Fibroblast of lung (primary cell): Measurements from ENCODE around the gene ZNF274. TPM values are rescaled to one million over a fixed set of nuclear protein-coding genes. Genes with fewer than 3 reads are reported as not detected.

Experiments
- DNase-seq, 2 donors: peaks; one replicate each; pipeline versions ENCODE4 v3.0.0 to v3.0.0-alpha.2; 2010; ENCODE audit warnings: low read depth in 2 of 2
- H2AFZ ChIP-seq: 2 replicates; pipeline ENCODE4 v1.5.1; 2012; ENCODE audit warnings: low read length, control low read depth, inconsistent platforms
- H3K27ac ChIP-seq: 2 replicates; pipeline ENCODE4 v1.5.1; 2011; ENCODE audit warnings: low read length, control low read depth; ENCODE audit not compliant: insufficient read depth
- H3K27me3 ChIP-seq: 2 replicates; pipeline ENCODE4 v1.5.1; 2011; ENCODE audit warnings: mild to moderate bottlenecking, low read length; ENCODE audit not compliant: control insufficient read depth, insufficient read depth
- H3K36me3 ChIP-seq: 2 replicates; pipeline ENCODE4 v1.5.1; 2011; ENCODE audit warnings: low read length; ENCODE audit not compliant: control insufficient read depth, insufficient read depth
- H3K4me1 ChIP-seq: 2 replicates; pipeline ENCODE4 v1.5.1; 2011; ENCODE audit warnings: low read length; ENCODE audit not compliant: control insufficient read depth, insufficient read depth; ENCODE audit errors: extremely low read depth
- H3K4me2 ChIP-seq: 2 replicates; pipeline ENCODE4 v1.5.1; 2011; ENCODE audit warnings: low read length, control low read depth; ENCODE audit not compliant: insufficient read depth; ENCODE audit errors: extremely low read depth
- H3K4me3 ChIP-seq, 4 experiments: fragments of 200-600 bp in 1 of 4; sonication (generic) in 1 of 4; replicated peaks in 1 of 4; 2 replicates each; pipeline ENCODE4 v1.5.1; 2011 to 2016; ENCODE audit warnings: low read length in 4 of 4, low read depth in 3 of 4, mild to moderate bottlenecking in 3 of 4, control low read depth in 2 of 4, inconsistent platforms in 1 of 4, mixed read lengths in 1 of 4; ENCODE audit not compliant: insufficient read depth in 1 of 4; ENCODE audit errors: control extremely low read depth in 1 of 4
- H3K79me2 ChIP-seq: 2 replicates; pipeline ENCODE4 v1.5.1; 2012; ENCODE audit warnings: mild to moderate bottlenecking, low read length, inconsistent platforms; ENCODE audit not compliant: control insufficient read depth, insufficient read depth
- H3K9ac ChIP-seq: 2 replicates; pipeline ENCODE4 v1.5.1; 2011; ENCODE audit warnings: mild to moderate bottlenecking, low read length, control low read depth; ENCODE audit not compliant: insufficient read depth
- H3K9me3 ChIP-seq: 2 replicates; pipeline ENCODE4 v1.5.1; 2012; ENCODE audit warnings: low read depth, low read length; ENCODE audit not compliant: control insufficient read depth, insufficient read depth
- H4K20me1 ChIP-seq: 2 replicates; pipeline ENCODE4 v1.5.1; 2011; ENCODE audit warnings: low read length; ENCODE audit not compliant: control insufficient read depth, insufficient read depth; ENCODE audit errors: extremely low read depth
- CTCF ChIP-seq, 2 donors: IDR thresholded peaks in 1 of 2; conservative IDR thresholded peaks in 1 of 2; 1 replicate in 1 of 2; 2 replicates in 1 of 2; pipeline ENCODE4 v1.5.1; 2011 to 2012; ENCODE audit warnings: low read length in 2 of 2, control low read depth in 1 of 2, inconsistent platforms in 1 of 2, low read depth in 1 of 2, mild to moderate bottlenecking in 1 of 2
- EZH2 ChIP-seq: IDR thresholded peaks from 2 replicates; pipeline ENCODE4 v1.5.1; 2012; ENCODE audit warnings: low read length, control low read depth, mild to moderate bottlenecking; ENCODE audit errors: missing control alignments
- polyA plus RNA-seq, 2 donors: library from polyadenylated mRNA; depleted of rRNA in 1 of 2; stranded (reverse) in 1 of 2; unstranded in 1 of 2; fragments of >200 nt; gene quantifications; 2 replicates each; pipeline ENCODE4 v1.2.1, GENCODE V29; 2011 to 2012; ENCODE audit warnings: missing spikeins in 1 of 2
- total RNA-seq: library from RNA; depleted of rRNA; stranded (reverse); fragments of >200 nt; gene quantifications from 2 replicates; pipeline ENCODE4 v1.2.1, GENCODE V29; 2014

ZNF274 gene
- total and polyA plus RNA-seq, 2 donors (not counting 1 experiment from before 2014, with no cell fraction given), result 12.8 to 37.5 TPM

GRCh38 chr19:58154679-58155648, 27.9 kb upstream of the ZNF274 start:
- peak overlapping the region; percentile 81 for H3K9ac ChIP-seq
- peak; percentile 92 for DNase-seq
- TF ChIP-seq EZH2, result no peak
- TF ChIP-seq CTCF (conservative IDR thresholded peaks at IDR 0.05 in 1 of 2, IDR thresholded peaks at IDR 0.05 in 1 of 2; ENCODE audit: low read depth in 1 of 2, low read length in 2 of 2), result peak; percentile 87 to 93
- H3K36me3 ChIP-seq, result no peaks in the 10 kb centered on the region
- peak overlapping the region; percentile 74 to 91 (median 82) for H3K4me3 ChIP-seq
- H3K27ac ChIP-seq, result peak overlapping the region; percentile 78
- no peaks in the 10 kb centered on the region for H3K27me3 ChIP-seq
- H3K4me1 ChIP-seq, result no peaks in the 10 kb centered on the region
- no peaks in the 10 kb centered on the region for H4K20me1 ChIP-seq
- peaks cover 6% of the 10 kb centered on the region for H3K79me2 ChIP-seq
- no peaks in the 10 kb centered on the region for H3K9me3 ChIP-seq
- peak overlapping the region; percentile 92 for H2AFZ ChIP-seq
- H3K4me2 ChIP-seq, result peak overlapping the region; percentile 88

- H3K36me3 ChIP-seq, result no peaks in the 10 kb centered on the region
- no peaks in the 10 kb centered on the region for H3K4me1 ChIP-seq
- no peak overlapping the region for H3K9ac ChIP-seq
- H2AFZ ChIP-seq, result no peak overlapping the region
- no peak overlapping the region for H3K4me3 ChIP-seq
- H4K20me1 ChIP-seq, result no peaks in the 10 kb centered on the region
- no peak for DNase-seq
- H3K27me3 ChIP-seq, result no peaks in the 10 kb centered on the region
- H3K9me3 ChIP-seq, result no peaks in the 10 kb centered on the region
- no peak overlapping the region for H3K27ac ChIP-seq
- H3K79me2 ChIP-seq, result no peaks in the 10 kb centered on the region
- no peak overlapping the region for H3K4me2 ChIP-seq
- TF ChIP-seq EZH2 (no peak), CTCF (conservative IDR thresholded peaks at IDR 0.05 in 1 of 2, IDR thresholded peaks at IDR 0.05 in 1 of 2; ENCODE audit: low read depth in 1 of 2, low read length in 2 of 2) (no peak)
These were observed 25.7 kb upstream of the ZNF274 start for GRCh38 chr19:58157045-58157728.

- Histone ChIP-seq H4K20me1 (no peaks in the 10 kb centered on the region), H3K9me3 (no peaks in the 10 kb centered on the region), H3K27ac (no peak overlapping the region), H3K4me1 (no peaks in the 10 kb centered on the region), H3K79me2 (no peaks in the 10 kb centered on the region), H2AFZ (no peak overlapping the region), H3K9ac (no peak overlapping the region), H3K4me3 (no peak overlapping the region), H3K27me3 (no peaks in the 10 kb centered on the region), H3K4me2 (no peak overlapping the region), H3K36me3 (no peaks in the 10 kb centered on the region)
- no peak for DNase-seq
- no peak for TF ChIP-seq CTCF (conservative IDR thresholded peaks at IDR 0.05 in 1 of 2, IDR thresholded peaks at IDR 0.05 in 1 of 2; ENCODE audit: low read depth in 1 of 2, low read length in 2 of 2)
- TF ChIP-seq EZH2, result no peak
These were observed 16.6 kb upstream of the ZNF274 start for GRCh38 chr19:58166268-58166667.
